Cardiac fibroblast (primary cell): ENCODE results near the gene CPZ.
"Not testable (repeated sequence)": the region's sequence is repeated elsewhere in the genome, so short reads cannot be mapped to it uniquely, and the experiment has no call there.

Source experiments
- DNase-seq, 2 donors: peaks; one replicate each; pipeline versions ENCODE4 v3.0.0 to v3.0.0-alpha.2; 2010; ENCODE audit warnings: low read depth in 2 of 2
- H3K4me3 ChIP-seq, 2 donors: replicated peaks in 1 of 2; 1 replicate in 1 of 2; 2 replicates in 1 of 2; pipeline ENCODE4 v1.5.1; 2011; ENCODE audit warnings: low read depth in 2 of 2, low read length in 2 of 2, mild to moderate bottlenecking in 2 of 2, moderate library complexity in 1 of 2
- TF ChIP-seq, protein P1 (sequence below): IDR thresholded peaks from one replicate; pipeline ENCODE4 v1.5.1; 2011; ENCODE audit warnings: low read depth, mild to moderate bottlenecking, low read length, inconsistent platforms

CPZ gene

DNA sequence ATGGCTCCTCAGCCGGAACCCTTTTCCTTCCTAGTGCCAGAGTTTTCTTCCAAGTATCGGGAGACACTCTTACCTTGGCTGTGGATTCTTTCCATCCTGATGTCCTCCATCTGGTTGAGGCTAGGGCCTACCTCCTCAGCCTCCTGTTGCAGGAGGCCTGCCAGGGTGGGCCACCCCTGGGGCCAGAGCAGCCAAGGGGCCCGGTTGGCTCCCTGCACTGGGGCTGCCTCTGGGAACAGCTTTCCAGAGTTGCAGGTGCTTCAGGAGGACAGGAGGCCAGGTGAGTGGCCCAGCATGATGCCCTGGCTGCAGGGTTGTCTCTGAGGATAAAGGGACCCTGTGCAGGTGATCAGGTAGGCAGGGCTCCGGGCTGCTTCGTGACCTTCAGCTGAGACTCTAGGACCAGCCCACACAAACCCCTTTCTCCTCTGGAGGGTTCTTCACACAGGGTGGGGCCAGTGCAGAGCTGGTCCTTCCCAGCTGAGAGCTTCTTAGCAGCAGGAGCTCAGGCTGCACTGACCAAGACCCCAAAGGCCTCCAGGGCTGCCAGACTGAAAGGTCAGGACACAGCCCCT lies 17.7 kb upstream of the CPZ start:
- no peak for DNase-seq
- TF ChIP-seq, protein P1, sequence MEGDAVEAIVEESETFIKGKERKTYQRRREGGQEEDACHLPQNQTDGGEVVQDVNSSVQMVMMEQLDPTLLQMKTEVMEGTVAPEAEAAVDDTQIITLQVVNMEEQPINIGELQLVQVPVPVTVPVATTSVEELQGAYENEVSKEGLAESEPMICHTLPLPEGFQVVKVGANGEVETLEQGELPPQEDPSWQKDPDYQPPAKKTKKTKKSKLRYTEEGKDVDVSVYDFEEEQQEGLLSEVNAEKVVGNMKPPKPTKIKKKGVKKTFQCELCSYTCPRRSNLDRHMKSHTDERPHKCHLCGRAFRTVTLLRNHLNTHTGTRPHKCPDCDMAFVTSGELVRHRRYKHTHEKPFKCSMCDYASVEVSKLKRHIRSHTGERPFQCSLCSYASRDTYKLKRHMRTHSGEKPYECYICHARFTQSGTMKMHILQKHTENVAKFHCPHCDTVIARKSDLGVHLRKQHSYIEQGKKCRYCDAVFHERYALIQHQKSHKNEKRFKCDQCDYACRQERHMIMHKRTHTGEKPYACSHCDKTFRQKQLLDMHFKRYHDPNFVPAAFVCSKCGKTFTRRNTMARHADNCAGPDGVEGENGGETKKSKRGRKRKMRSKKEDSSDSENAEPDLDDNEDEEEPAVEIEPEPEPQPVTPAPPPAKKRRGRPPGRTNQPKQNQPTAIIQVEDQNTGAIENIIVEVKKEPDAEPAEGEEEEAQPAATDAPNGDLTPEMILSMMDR, result no peak
- no peak overlapping the region for H3K4me3 ChIP-seq

DNA sequence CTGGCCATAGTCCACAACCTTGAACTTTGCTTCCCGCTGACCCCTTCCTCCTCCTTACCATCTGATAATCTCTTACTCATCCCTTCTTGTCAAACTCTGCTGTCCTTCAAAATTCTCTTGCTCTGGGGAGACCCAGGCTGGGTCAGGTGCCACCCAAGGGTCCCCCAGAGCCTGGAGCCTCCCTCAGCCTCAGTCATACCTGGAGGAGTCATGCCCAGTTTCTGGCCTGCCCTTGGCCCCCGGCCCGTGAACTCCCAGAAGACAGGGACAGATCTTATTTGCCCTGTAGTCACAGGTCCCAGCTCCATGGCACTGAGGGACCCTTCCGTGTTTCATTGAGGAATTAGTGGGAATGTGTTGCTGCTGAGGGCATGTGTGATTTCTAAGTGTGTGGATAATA lies 17.1 kb upstream of the CPZ start:
- no peak for DNase-seq
- H3K4me3 ChIP-seq, result no peak overlapping the region
- TF ChIP-seq, protein P1, result no peak

DNA sequence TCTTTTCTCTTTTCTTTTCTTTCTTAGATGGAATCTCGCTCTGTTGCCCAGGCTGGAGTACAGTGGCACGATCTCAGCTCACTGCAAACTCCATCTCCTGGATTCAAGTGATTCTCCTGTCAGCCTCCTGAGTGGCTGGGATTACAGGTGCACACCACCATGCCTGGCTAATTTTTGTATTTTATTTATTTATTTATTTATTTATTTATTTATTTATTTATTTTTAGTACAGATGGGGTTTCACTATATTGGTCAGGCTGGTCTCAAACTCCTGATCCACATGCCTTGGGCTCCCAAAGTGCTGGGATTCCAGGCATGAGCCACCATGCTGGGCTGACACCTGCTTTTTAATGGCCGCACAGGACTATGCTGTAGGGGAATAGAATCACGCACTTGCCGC lies 16.0 kb upstream of the CPZ start:
- not testable (repeated sequence) for H3K4me3 ChIP-seq

DNA sequence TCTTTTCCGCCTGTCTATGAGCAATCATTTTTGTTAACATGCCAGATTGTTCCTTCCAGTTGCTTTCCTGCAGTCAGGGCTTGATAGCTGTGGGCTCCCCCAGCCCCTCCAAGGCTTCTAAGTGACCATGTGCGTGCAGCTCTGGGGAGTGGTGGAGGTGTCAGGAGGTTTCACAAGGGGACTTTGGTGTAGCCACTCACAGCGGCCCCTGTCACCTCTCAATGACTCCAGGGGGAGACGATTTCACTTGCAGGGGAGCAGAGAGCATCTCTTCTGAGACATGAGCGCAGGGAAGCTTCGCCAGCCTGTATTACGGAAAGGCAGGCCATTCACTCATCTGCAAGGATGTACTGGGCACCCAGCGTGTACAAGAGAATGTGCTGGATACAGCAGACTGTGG lies 15.5 kb upstream of the CPZ start:
- no peak overlapping the region for H3K4me3 ChIP-seq
- DNase-seq, result no peak
- TF ChIP-seq, protein P1, result no peak

More for the DNA sequence above, 16.0 kb upstream of the CPZ start:
- DNase-seq, result not testable (repeated sequence)

DNA sequence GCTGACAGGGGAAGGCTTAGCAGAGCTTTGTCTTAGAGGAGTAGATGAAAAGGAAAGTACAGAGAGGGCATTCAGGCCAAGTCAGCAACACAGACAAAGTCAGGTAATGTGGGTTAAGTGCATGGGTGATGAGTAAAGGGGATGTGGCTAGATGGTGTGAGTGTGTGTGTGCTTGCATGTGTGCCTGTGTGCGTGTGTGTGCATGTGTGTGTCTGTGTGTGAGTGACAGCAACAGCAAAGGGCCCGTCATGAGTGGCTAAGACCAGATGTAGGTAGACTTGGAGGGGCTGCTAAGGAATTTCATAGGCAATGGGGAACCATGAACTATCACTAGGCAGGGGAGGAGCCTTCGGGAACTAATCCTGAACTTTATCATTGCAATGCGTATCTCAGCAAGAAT lies 14.6 kb upstream of the CPZ start:
- TF ChIP-seq, protein P1, result no peak
- no peak for DNase-seq
- no peak overlapping the region for H3K4me3 ChIP-seq

DNA sequence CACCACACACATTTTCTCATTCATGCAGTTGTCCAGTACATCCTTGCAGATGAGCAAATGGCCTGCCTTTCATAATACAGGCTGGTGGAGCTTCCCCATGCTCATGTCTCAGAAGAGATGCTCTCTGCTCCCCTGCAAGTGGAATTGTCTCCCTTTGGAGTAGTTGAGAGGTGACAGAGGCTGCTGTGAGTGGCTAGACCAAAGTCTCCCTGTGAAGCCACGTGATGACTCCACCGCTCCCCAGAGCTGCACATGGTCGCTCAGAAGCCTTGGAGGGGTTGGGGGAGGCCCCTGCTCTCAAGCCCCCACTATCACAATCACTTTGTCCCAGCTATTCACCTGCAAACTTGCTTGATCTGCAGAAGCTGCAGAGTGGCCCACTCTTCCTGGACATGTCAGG lies 13.8 kb upstream of the CPZ start:
- no peak overlapping the region for H3K4me3 ChIP-seq
- TF ChIP-seq, protein P1, result no peak
- DNase-seq, result no peak

DNA sequence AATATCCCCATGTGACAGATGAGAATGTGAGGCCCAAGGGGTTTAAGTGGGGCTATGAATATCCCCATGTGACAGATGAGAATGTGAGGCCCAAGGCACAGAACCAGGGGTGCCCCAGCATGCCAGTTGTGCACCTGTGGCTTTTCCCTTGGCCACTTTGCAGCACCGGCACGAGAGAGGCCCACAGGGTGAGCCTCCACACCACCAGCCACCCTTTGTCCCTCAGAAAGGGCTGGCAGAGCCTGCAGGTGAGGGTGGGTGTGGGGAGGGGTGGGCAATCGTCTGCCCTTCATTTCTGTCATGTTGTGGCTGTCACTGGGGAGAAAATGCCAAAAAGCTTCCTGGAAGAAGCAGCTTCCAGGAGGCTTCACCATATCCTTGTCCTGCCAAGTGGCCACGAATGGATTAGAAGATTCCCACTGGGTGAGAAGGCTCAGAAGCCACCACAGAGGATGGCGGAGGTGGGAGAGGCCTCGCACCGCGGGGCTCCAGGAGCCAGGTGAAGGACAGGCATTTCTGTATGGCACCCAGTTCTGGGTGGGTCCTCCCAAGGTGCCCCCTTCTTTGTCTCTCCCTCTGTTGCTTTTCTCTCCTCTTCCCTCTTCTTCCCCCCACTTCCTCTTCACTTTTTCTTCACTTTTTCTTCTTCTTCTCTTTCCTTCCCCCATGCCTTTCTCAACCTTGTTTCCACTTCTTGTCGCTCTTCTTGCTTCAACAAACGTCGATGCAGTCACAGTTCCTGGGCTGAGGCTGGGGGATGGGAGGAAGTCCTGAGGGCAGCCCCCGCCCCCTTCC lies 12.8 kb upstream of the CPZ start:
- no peak for DNase-seq
- H3K4me3 ChIP-seq, result no peak overlapping the region
- TF ChIP-seq, protein P1, result no peak
